DND-41 (cell line): ENCODE data around the gene SLC35F3.
A peak's percentile ranks its signal among the peaks of the same experiment; 100 is the strongest.
"Not testable (repeated sequence)": the region's sequence is repeated elsewhere in the genome, so short reads cannot be mapped to it uniquely, and the experiment has no call there.

ENCODE experiments used
- ATAC-seq: fragments of 200-7000 bp; cut with Tn5 transposase; 3 replicates; pipeline ENCODE4 v1.9.1; 2021; ENCODE audit warnings: low read depth; ENCODE audit not compliant: insufficient read depth
- DNase-seq: peaks from one replicate; pipeline ENCODE4 v3.0.0-alpha.2; 2020
- H2AFZ ChIP-seq: 2 replicates; pipeline ENCODE4 v1.6.0; 2012; ENCODE audit warnings: low read depth, low read length
- H3K27ac ChIP-seq: 2 replicates; pipeline ENCODE4 v1.5.1; 2012; ENCODE audit warnings: low read length, inconsistent platforms
- H3K27me3 ChIP-seq: fragments of 200-600 bp; sonication (generic); 2 replicates; pipeline ENCODE4 v1.6.0; 2012; ENCODE audit warnings: low read length, mild to moderate bottlenecking, inconsistent platforms; ENCODE audit not compliant: insufficient read depth, poor library complexity
- H3K36me3 ChIP-seq: 2 replicates; pipeline ENCODE4 v1.5.1; 2012; ENCODE audit warnings: low read length, inconsistent platforms; ENCODE audit not compliant: insufficient read depth
- H3K4me1 ChIP-seq: 2 replicates; pipeline ENCODE4 v1.5.1; 2012; ENCODE audit warnings: mild to moderate bottlenecking, low read length; ENCODE audit not compliant: insufficient read depth
- H3K4me2 ChIP-seq: 2 replicates; pipeline ENCODE4 v1.6.0; 2012; ENCODE audit warnings: mild to moderate bottlenecking, moderate library complexity, low read length, inconsistent platforms; ENCODE audit not compliant: insufficient read depth
- H3K4me3 ChIP-seq, 2 experiments: fragments of 200-600 bp in 1 of 2; shearing (Covaris generic) in 1 of 2; 2 replicates each; pipeline ENCODE4 v1.5.1; 2012 to 2016; ENCODE audit warnings: inconsistent platforms in 2 of 2, low read length in 2 of 2, mild to moderate bottlenecking in 2 of 2, low read depth in 1 of 2, moderate library complexity in 1 of 2
- H3K79me2 ChIP-seq: 2 replicates; pipeline ENCODE4 v1.6.0; 2012; ENCODE audit warnings: low read length, inconsistent platforms; ENCODE audit not compliant: insufficient read depth
- H3K9ac ChIP-seq: 2 replicates; pipeline ENCODE4 v1.6.0; 2012; ENCODE audit warnings: low read depth, mild to moderate bottlenecking, inconsistent platforms, low read length, moderate library complexity
- H3K9me3 ChIP-seq: 2 replicates; pipeline ENCODE4 v1.5.1; 2012; ENCODE audit warnings: low read length, moderate library complexity, mild to moderate bottlenecking, inconsistent platforms; ENCODE audit not compliant: insufficient read depth, severe bottlenecking
- H4K20me1 ChIP-seq: 2 replicates; pipeline ENCODE4 v1.6.0; 2012; ENCODE audit warnings: low read length; ENCODE audit not compliant: insufficient read depth
- EZH2 ChIP-seq: IDR thresholded peaks from 3 replicates; pipeline ENCODE4 v1.6.1; 2012; ENCODE audit warnings: borderline replicate concordance, low read depth, mild to moderate bottlenecking, moderate library complexity, low read length, inconsistent platforms; ENCODE audit not compliant: severe bottlenecking
- TF ChIP-seq, protein P1 (sequence below): IDR thresholded peaks from 2 replicates; pipeline ENCODE4 v1.5.1; 2012; ENCODE audit warnings: borderline replicate concordance, low read length, moderate library complexity, mild to moderate bottlenecking; ENCODE audit not compliant: poor library complexity, severe bottlenecking; ENCODE audit errors: extremely low read depth

SLC35F3 gene

DNA sequence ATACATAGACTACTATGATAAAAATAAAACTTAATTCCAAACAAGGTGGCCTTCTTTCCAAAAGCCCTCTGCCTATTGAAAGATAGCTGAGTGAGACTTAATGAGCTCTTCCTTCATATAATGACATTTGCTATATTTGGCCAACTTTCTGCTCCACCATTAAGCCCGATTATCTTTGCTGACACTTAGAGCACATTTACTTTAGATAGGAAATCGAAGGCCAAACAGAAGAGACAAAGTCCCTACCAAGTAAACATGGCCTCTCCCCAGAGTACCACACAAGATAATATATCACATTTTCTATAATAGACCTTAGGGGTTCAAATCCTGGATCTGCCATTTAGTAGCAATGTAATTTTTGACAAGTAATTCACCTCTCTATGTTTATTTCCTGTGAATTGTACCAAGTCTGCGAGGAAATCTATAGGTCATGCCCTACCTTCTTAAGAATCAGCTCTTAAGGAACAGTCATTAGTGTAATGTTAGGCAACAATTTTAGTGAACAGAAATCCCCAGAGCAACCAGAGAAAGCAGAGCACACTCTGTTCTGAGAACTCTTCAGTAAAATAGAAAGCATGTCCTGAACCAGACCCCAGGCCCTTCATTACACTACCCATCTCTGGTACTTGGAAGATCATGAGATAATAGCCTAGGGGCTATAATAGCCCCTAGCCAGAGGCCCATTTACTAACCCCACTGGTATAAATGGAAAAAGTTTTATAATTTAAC, 451.5 kb downstream of the SLC35F3 start:
- Histone ChIP-seq H3K36me3 (no peaks in the 10 kb centered on the region), H4K20me1 (no peaks in the 10 kb centered on the region), H3K27ac (no peak overlapping the region), H3K4me2 (no peak overlapping the region), H3K27me3 (peaks cover 4% of the 10 kb centered on the region), H3K9ac (no peak overlapping the region), H3K79me2 (no peaks in the 10 kb centered on the region), H2AFZ (no peak overlapping the region), H3K9me3 (no peaks in the 10 kb centered on the region), H3K4me1 (no peaks in the 10 kb centered on the region), H3K4me3 (no peak overlapping the region)
- ATAC-seq (no peak), DNase-seq (no peak)
- TF ChIP-seq, protein P1, sequence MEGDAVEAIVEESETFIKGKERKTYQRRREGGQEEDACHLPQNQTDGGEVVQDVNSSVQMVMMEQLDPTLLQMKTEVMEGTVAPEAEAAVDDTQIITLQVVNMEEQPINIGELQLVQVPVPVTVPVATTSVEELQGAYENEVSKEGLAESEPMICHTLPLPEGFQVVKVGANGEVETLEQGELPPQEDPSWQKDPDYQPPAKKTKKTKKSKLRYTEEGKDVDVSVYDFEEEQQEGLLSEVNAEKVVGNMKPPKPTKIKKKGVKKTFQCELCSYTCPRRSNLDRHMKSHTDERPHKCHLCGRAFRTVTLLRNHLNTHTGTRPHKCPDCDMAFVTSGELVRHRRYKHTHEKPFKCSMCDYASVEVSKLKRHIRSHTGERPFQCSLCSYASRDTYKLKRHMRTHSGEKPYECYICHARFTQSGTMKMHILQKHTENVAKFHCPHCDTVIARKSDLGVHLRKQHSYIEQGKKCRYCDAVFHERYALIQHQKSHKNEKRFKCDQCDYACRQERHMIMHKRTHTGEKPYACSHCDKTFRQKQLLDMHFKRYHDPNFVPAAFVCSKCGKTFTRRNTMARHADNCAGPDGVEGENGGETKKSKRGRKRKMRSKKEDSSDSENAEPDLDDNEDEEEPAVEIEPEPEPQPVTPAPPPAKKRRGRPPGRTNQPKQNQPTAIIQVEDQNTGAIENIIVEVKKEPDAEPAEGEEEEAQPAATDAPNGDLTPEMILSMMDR, result no peak
- TF ChIP-seq EZH2, result no peak

DNA sequence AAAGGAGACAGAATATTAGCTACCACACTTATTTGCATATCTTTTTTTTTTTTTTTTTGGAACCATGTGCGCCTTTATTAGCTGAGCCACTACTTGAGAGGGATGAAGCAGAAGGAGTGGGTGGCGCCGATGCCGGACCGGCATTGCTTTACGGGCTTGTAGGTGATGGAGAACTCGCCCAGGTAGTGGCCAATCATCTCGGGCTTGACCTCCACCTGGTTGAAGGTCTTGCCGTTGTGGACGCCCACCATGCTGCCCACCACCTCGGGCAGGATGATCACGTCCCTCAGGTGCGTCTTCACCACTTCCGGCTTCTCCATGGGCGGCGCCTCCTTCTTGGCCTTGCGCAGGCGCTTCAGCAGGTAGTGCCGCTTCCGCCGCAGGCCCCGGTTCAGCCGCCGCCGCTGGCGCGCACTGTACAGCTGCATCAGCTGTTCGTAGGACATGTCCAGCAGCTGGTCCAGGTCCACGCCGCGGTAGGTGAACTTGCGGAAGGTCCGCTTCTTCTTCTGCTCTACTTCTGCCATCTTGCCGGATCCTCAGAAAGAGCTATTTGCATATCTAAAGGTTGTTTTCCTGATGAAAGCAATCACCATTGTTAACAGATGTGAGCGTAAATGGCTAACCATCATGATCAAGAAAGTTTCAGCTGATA, 452.3 kb downstream of the SLC35F3 start:
- not testable (repeated sequence) for DNase-seq, H3K4me1 ChIP-seq, H3K4me3 ChIP-seq, H3K79me2 ChIP-seq, H3K4me2 ChIP-seq, H4K20me1 ChIP-seq, ATAC-seq, H3K36me3 ChIP-seq, H3K9me3 ChIP-seq, H3K27ac ChIP-seq, H3K9ac ChIP-seq, H3K27me3 ChIP-seq, H2AFZ ChIP-seq

DNA sequence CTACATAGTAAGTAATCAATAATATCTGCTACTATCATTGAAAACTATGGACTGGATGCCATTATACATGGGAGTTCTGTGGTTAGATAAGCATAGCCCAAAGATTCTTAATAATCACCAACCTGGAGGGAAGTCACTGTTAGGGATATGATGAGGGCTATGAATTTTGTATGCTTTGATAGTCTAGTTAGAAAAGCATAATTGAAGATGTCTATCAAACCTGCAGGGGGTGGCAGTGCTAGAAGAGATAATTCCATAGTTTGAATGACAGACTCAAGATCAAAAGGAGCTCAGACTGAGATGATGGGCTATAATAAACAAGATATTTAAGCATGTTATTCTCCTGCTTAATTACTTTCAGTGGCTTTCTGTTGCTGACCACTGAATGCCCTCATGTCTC, 453.4 kb downstream of the SLC35F3 start:
- Histone ChIP-seq H3K36me3 (no peaks in the 10 kb centered on the region), H3K79me2 (no peaks in the 10 kb centered on the region), H3K4me1 (no peaks in the 10 kb centered on the region), H3K9me3 (no peaks in the 10 kb centered on the region), H3K27ac (no peak overlapping the region), H4K20me1 (no peaks in the 10 kb centered on the region), H2AFZ (no peak overlapping the region), H3K9ac (no peak overlapping the region), H3K4me2 (no peak overlapping the region), H3K27me3 (peaks cover 4% of the 10 kb centered on the region), H3K4me3 (no peak overlapping the region)
- no peak for TF ChIP-seq EZH2
- TF ChIP-seq, protein P1, result no peak
- no peak for ATAC-seq
- no peak for DNase-seq

DNA sequence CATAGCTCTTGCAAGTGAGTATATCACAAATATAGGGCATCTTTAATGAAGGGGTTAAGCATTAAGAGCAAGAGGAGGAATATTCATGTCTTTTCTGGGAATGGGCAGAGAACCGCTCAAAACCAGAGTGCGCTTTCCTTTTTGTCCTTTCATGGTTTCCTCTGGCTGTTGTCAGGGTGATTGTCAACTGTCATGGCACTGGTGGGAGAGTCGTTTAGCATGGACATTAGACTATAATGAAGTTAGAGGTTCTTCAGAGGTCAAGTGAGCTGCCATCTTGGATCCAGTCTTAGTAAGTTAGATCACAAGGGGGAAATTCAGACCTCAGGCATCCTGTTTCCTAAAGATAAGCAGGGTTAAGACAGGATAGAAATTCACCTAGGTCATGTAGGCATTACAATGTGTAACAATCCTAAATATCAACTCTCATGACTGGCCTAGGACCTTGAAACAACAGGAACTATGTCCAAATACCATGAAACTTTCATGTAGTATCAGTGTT, 456.7 kb downstream of the SLC35F3 start:
- Histone ChIP-seq H4K20me1 (no peaks in the 10 kb centered on the region), H3K79me2 (no peaks in the 10 kb centered on the region), H3K4me3 (no peak overlapping the region), H3K4me2 (no peak overlapping the region), H3K27me3 (no peaks in the 10 kb centered on the region), H3K4me1 (no peaks in the 10 kb centered on the region), H3K36me3 (no peaks in the 10 kb centered on the region), H3K9me3 (no peaks in the 10 kb centered on the region), H3K27ac (no peak overlapping the region), H3K9ac (no peak overlapping the region), H2AFZ (0 out of 2 replicates have a peak overlapping the region, but pooled peaks have one; percentile 6)
- no peak for TF ChIP-seq EZH2
- TF ChIP-seq, protein P1, result no peak
- DNase-seq, result no peak
- no peak for ATAC-seq
